HUES48 (cell line): ENCODE results near the gene HDDC3.

Experiments
- H3K27ac ChIP-seq: one replicate; pipeline ENCODE4 v1.7.0; 2013; ENCODE audit warnings: low read depth, low read length, inconsistent platforms
- H3K27me3 ChIP-seq: 2 replicates; pipeline ENCODE4 v1.6.1; 2013; ENCODE audit warnings: mild to moderate bottlenecking, low read length; ENCODE audit not compliant: control insufficient read depth, insufficient read depth
- H3K36me3 ChIP-seq: 2 replicates; pipeline ENCODE4 v1.6.1; 2013; ENCODE audit warnings: low read length; ENCODE audit not compliant: control insufficient read depth, insufficient read depth
- H3K4me1 ChIP-seq: 2 replicates; pipeline ENCODE4 v1.6.1; 2013; ENCODE audit warnings: mild to moderate bottlenecking, low read length; ENCODE audit not compliant: control insufficient read depth, insufficient read depth
- H3K4me3 ChIP-seq: 2 replicates; pipeline ENCODE4 v1.5.1; 2013; ENCODE audit warnings: mild to moderate bottlenecking, low read depth, low read length
- H3K9ac ChIP-seq: 2 replicates; pipeline ENCODE4 v1.6.1; 2013; ENCODE audit warnings: mild to moderate bottlenecking, low read depth, low read length, moderate library complexity
- H3K9me3 ChIP-seq: 2 replicates; pipeline ENCODE4 v1.6.1; 2013; ENCODE audit warnings: low read length; ENCODE audit not compliant: control insufficient read depth, insufficient read depth

HDDC3 gene

GRCh38 chr15:90885432-90886290 is 46.7 kb downstream of the HDDC3 start:
- H3K4me3 ChIP-seq = no peak overlapping the region
- no peak overlapping the region for H3K9ac ChIP-seq
- H3K9me3 ChIP-seq = no peaks in the 10 kb centered on the region

GRCh38 chr15:90884719-90885431 is 47.5 kb downstream of the HDDC3 start:
- Histone ChIP-seq H3K4me1 (peaks cover 18% of the 10 kb centered on the region), H3K4me3 (peak overlapping the region; percentile 30; the same call in 1 of the 2 replicates), H3K9me3 (no peaks in the 10 kb centered on the region), H3K27me3 (no peaks in the 10 kb centered on the region), H3K9ac (no peak overlapping the region), H3K27ac (peak overlapping the region; percentile 23), H3K36me3 (peaks cover 17% of the 10 kb centered on the region)

More at GRCh38 chr15:90885432-90886290, 46.7 kb downstream of the HDDC3 start:
- Histone ChIP-seq H3K27me3 (no peaks in the 10 kb centered on the region), H3K36me3 (peaks cover 9% of the 10 kb centered on the region), H3K27ac (no peak overlapping the region), H3K4me1 (peaks cover 18% of the 10 kb centered on the region)

GRCh38 chr15:90883976-90884718 is 48.2 kb downstream of the HDDC3 start, which contains the start of gene FES:
Gene FES (plus strand): TSS chr15:90884504. CDS start chr15:90885046, 542 bp downstream.
- H3K4me1 ChIP-seq = peaks cover 18% of the 10 kb centered on the region
- H3K9ac ChIP-seq = no peak within 1 kb of the TSS
- peak within 1 kb of the TSS; percentile 30; the same call in 1 of the 2 replicates for H3K4me3 ChIP-seq
- H3K27ac ChIP-seq = peak within 1 kb of the TSS; percentile 44
- H3K27me3 ChIP-seq = no peaks in the 10 kb centered on the region
- peaks cover 24% of the 10 kb centered on the region for H3K36me3 ChIP-seq
- H3K9me3 ChIP-seq = no peaks in the 10 kb centered on the region

- Histone ChIP-seq H3K4me3 (peak overlapping the region; percentile 30; the same call in 1 of the 2 replicates), H3K27me3 (no peaks in the 10 kb centered on the region), H3K4me1 (peaks cover 18% of the 10 kb centered on the region), H3K9me3 (no peaks in the 10 kb centered on the region), H3K27ac (peak overlapping the region; percentile 44), H3K36me3 (peaks cover 27% of the 10 kb centered on the region), H3K9ac (no peak overlapping the region)
Observed at GRCh38 chr15:90883526-90883975, 48.8 kb downstream of the HDDC3 start.

- H3K27ac ChIP-seq = peak overlapping the region; percentile 44
Observed at GRCh38 chr15:90882781-90883525, 49.4 kb downstream of the HDDC3 start.

GRCh38 chr15:90881978-90882721 is 50.2 kb downstream of the HDDC3 start:
- Histone ChIP-seq H3K27ac (no peak overlapping the region), H3K36me3 (peaks cover 38% of the 10 kb centered on the region), H3K4me3 (no peak overlapping the region), H3K27me3 (no peaks in the 10 kb centered on the region), H3K4me1 (peaks cover 18% of the 10 kb centered on the region), H3K9me3 (no peaks in the 10 kb centered on the region), H3K9ac (no peak overlapping the region)

More at GRCh38 chr15:90882781-90883525, 49.4 kb downstream of the HDDC3 start:
- H3K4me3 ChIP-seq = no peak overlapping the region
- no peaks in the 10 kb centered on the region for H3K27me3 ChIP-seq
- peaks cover 18% of the 10 kb centered on the region for H3K4me1 ChIP-seq
- H3K36me3 ChIP-seq = peaks cover 32% of the 10 kb centered on the region
- H3K9ac ChIP-seq = no peak overlapping the region
- no peaks in the 10 kb centered on the region for H3K9me3 ChIP-seq

- no peak overlapping the region for H3K9ac ChIP-seq
- H3K27ac ChIP-seq = no peak overlapping the region
- no peaks in the 10 kb centered on the region for H3K27me3 ChIP-seq
- peaks cover 18% of the 10 kb centered on the region for H3K4me1 ChIP-seq
- peaks cover 46% of the 10 kb centered on the region for H3K36me3 ChIP-seq
- H3K4me3 ChIP-seq = no peak overlapping the region
- H3K9me3 ChIP-seq = no peaks in the 10 kb centered on the region
Observed at GRCh38 chr15:90881181-90881977, 51.0 kb downstream of the HDDC3 start.

GRCh38 chr15:90880381-90881145 is 51.8 kb downstream of the HDDC3 start:
- no peak overlapping the region for H3K9ac ChIP-seq
- no peaks in the 10 kb centered on the region for H3K27me3 ChIP-seq
- H3K36me3 ChIP-seq = peaks cover 48% of the 10 kb centered on the region
- H3K27ac ChIP-seq = no peak overlapping the region
- no peaks in the 10 kb centered on the region for H3K9me3 ChIP-seq
- H3K4me3 ChIP-seq = no peak overlapping the region
- H3K4me1 ChIP-seq = peaks cover 15% of the 10 kb centered on the region
